C4-2B (cell line): ENCODE data around the gene CAPN7.
"Not testable (repeated sequence)": the region's sequence is repeated elsewhere in the genome, so short reads cannot be mapped to it uniquely, and the experiment has no call there.

Source experiments
- H3K27ac ChIP-seq: fragments of 450-650 bp; 2 replicates; pipeline ENCODE4 v1.5.1; 2017
- ZFX ChIP-seq: fragments of 450-650 bp; IDR thresholded peaks from 2 replicates; pipeline ENCODE4 v1.6.1; 2017
- TF ChIP-seq, protein P1 (sequence below): fragments of 450-650 bp; conservative IDR thresholded peaks from 2 replicates; pipeline ENCODE4 v1.5.1; 2017; ENCODE audit warnings: mild to moderate bottlenecking

CAPN7 gene

DNA sequence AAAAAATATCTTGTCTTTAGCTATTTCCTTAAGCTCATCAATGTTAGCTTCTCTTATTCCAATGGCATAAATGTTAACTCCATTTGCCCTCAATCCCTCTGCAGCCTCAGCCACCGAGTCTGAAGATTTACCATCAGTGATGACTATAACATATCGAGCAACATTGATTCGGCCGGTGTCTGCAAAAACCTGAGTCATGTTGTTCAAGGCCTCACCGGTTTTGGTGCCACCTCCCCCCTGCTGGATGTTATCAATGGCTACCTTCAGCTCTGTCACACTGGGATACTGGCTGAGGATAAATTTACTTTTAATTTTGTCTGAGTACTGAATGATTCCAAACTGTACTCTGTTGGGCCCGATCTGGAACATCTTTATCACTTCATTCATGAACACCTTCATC is 41.0 kb upstream of the CAPN7 start:
- H3K27ac ChIP-seq, result no peak overlapping the region
- TF ChIP-seq, protein P1, sequence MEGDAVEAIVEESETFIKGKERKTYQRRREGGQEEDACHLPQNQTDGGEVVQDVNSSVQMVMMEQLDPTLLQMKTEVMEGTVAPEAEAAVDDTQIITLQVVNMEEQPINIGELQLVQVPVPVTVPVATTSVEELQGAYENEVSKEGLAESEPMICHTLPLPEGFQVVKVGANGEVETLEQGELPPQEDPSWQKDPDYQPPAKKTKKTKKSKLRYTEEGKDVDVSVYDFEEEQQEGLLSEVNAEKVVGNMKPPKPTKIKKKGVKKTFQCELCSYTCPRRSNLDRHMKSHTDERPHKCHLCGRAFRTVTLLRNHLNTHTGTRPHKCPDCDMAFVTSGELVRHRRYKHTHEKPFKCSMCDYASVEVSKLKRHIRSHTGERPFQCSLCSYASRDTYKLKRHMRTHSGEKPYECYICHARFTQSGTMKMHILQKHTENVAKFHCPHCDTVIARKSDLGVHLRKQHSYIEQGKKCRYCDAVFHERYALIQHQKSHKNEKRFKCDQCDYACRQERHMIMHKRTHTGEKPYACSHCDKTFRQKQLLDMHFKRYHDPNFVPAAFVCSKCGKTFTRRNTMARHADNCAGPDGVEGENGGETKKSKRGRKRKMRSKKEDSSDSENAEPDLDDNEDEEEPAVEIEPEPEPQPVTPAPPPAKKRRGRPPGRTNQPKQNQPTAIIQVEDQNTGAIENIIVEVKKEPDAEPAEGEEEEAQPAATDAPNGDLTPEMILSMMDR, result no peak
- no peak for TF ChIP-seq ZFX

DNA sequence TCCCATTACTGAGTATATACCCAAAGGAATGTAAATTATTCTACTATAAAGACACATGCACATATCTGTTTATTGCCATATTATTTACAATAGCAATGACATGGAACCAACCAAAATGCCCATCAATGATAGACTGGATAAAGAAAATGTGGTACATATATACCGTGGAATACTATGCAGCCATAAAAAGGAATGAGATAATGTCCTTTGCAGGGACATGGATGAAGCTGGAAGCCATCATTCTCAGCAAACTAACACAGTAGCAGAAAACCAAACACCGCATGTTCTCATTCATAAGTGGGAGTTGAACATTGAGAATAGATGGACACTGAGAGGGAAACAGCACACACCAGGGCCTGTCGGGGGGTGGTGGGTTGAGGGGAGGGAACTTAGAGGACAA is 39.7 kb upstream of the CAPN7 start:
- not testable (repeated sequence) for H3K27ac ChIP-seq

DNA sequence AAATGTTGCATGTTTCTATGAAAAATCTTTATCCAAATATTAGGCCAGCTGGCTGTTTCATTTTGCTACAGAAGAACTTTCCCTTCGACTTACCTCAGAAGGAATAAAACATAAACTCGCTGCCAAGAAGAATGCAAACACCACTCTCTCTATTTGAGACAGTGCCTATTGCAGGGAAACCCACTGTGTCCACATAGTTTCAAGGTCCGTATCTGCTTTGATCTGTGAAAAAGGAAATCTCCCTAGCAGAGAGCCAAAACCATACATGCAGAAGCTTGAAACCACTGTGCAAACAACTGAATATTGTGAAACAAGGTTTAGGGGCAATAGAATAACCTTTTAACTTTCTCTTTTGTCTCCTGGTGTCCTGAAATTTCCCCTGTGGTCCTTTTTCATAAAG is 35.0 kb upstream of the CAPN7 start:
- TF ChIP-seq, protein P1, result no peak
- no peak for TF ChIP-seq ZFX
- no peak overlapping the region for H3K27ac ChIP-seq

DNA sequence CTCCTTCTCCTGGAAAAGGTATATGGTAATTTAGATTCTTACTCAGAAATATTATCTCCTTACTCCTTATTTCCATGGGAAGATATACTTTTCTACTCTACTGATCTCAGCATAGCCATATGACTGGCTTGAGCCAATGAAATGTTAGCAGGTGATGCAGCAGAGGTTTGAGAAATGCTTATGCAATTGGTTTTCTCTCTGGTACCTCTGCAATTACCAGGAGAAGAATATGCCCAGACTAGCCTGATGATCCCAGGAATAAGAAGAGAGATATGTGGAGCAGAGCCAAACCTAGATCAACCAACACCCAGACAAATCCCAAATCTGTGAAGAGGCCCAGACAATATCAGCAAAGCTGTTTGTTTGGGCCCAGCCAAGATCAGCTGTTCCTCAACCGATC is 33.2 kb upstream of the CAPN7 start:
- no peak for TF ChIP-seq ZFX
- TF ChIP-seq, protein P1, result no peak
- H3K27ac ChIP-seq, result no peak overlapping the region

DNA sequence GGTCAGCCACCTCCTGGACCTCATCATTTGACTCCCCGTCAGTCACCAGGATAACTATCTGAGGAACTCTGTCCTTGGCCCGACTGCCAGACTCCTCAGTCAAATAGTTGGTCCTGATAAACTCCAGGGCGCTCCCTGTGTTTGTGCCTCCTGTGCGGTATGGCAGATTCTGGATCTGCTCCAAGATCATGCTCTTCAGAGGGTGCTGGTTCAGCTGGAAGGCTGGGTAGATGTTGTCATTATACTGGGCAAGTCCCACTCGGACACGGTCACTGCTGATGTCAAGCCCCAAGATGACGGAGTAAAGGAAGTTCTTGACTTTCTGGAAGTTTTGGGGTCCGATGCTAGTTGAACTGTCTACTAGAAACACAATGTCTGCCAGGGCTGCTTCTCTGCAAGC is 31.1 kb upstream of the CAPN7 start:
- no peak overlapping the region for H3K27ac ChIP-seq
- no peak for TF ChIP-seq ZFX
- TF ChIP-seq, protein P1, result no peak

DNA sequence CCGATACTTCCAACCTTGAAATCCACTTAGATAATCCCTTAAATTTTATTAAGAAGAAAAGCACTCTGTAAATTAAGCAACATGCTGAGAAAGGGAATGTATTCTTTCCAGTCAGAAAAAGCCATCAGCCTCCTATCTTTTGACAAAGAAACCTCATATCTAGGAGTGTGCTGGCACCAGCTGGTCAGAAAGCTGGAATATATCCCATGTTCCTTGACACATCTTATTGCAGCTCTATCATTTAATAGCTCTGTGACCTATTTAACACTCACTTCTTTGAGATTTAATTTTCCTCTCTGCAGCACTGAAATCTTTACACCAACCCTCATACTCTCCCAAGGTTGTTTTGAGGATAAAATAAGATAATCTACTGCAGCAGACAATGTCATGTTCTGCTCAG is 30.4 kb upstream of the CAPN7 start:
- TF ChIP-seq, protein P1, result no peak
- no peak for TF ChIP-seq ZFX
- no peak overlapping the region for H3K27ac ChIP-seq

DNA sequence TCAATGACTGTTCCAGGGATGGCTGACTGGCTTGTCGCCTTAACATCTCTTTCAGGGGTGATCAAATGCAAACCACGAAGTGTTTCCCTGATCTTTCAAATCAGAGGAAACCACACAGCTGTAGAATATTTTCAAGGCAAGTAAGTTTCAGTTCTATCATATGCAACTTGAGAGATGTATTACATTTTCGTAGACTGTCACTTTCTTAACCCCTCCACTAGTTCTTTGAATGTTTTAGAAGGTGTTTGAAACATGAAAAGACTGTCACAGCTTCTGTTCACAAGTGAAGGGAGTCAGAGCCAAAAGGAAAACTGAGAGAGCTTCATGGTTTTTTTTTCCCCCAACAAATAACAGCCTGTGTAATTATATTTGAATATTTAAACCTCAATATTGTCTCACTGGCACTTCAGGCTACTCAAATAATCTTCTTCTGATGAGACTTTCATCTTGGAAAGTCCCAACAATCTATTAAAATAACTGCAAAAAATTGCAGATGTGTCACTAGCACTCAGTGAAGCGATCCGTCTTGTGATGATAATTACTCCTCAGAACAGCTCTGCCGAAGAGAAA is 25.9 kb upstream of the CAPN7 start:
- TF ChIP-seq ZFX, result no peak
- TF ChIP-seq, protein P1, result no peak
- no peak overlapping the region for H3K27ac ChIP-seq

DNA sequence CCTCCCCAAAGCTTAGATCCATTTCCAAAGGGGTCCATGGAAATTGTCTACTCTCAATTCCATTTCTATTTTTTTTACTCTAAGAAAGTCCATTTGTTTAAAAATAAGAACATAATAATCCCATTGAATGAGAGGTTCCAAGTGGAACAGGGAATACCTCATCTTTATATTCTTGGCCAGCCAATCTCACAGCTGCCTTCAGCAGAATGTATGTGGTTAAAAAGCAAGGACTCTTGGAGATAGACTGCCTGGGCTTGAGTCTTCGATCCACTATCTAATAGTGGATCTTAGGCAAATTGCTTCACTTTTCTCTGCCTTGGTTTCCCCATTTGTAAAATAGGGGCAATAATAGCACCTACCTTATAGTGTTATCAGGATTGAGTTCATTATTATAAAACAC is 24.5 kb upstream of the CAPN7 start:
- TF ChIP-seq ZFX, result no peak
- TF ChIP-seq, protein P1, result no peak
- no peak overlapping the region for H3K27ac ChIP-seq
